UCSD-AML1 (cell line): Measurements from ENCODE around the gene UST.

Experiments
- DNase-seq: peaks from one replicate; lab custom pipeline; 2025; ENCODE audit not compliant: unreplicated experiment; lab: John Stamatoyannopoulos, UW

The UST gene, protein sequence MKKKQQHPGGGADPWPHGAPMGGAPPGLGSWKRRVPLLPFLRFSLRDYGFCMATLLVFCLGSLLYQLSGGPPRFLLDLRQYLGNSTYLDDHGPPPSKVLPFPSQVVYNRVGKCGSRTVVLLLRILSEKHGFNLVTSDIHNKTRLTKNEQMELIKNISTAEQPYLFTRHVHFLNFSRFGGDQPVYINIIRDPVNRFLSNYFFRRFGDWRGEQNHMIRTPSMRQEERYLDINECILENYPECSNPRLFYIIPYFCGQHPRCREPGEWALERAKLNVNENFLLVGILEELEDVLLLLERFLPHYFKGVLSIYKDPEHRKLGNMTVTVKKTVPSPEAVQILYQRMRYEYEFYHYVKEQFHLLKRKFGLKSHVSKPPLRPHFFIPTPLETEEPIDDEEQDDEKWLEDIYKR

DNA sequence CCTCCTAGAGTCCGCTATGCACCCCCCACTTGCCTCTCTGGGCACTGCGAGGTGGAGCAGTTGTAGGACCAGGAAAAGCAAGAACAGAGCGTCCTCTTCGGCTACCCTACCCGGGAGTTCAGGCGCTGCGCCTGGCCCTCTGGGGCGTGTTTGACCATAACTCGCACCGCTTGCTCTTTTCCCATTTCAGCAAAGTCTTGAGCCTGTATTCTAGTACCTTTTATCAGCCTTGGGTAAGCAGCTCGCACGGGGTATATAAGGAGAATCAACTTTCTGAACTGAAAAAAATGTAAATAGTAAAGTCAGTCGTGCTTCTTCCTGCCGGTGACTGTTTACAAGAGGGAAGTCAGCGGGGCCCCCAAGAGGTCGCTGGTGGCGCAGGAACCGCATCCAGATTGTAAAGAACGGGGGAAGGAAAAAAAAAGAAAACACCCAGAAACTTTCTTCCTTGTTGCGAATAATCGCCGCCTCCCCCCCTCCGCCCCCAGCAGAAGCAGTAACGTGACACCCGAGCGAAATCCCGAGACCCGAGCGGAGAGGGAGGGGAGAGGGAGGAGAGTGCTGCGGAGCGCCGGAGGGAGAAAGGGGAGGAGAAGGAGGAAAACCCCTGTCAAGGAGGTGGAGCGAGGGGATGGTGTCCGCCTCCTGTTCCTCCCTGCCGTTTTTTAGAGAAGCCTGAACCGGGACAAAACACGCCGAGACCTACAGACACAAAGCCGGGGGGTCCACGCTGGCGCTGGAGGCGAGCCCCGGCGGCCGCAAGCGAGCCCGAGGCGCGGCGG, at the start of gene UST:
Gene UST (plus strand): TSS at position 668 of the 782 bp plus-strand sequence. CDS start 401 bp downstream, outside the sequence.
- peak; percentile 43 for DNase-seq

- DNase-seq: no peak
Measured at GRCh38 chr6:148697895-148698440, 48.9 kb upstream of the UST start.

DNA sequence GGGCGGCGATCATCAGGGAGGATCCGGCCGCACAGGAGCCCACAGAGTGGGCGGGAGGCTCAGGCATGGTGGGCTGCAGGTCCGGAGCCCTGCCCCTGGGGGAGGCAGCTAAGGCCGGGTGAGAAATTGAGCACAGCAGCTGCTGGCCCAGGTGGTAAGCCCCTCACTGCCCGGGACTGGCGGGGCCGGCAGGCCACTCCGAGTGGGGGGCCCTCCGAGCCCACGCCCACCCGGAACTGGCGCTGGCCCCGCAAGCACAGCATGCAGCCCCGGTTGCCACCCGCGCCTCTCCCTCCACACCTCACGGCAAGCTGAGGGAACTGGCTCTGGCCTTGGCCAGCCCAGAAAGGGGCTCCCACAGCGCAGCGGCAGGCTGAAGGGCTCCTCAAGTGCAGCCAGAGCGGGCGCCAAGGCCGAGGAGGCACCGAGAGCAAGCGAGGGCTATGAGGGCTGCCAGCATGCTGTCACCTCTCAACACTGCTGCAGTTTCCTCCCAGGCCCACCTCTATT, 48.1 kb upstream of the UST start:
- DNase-seq: no peak

DNA sequence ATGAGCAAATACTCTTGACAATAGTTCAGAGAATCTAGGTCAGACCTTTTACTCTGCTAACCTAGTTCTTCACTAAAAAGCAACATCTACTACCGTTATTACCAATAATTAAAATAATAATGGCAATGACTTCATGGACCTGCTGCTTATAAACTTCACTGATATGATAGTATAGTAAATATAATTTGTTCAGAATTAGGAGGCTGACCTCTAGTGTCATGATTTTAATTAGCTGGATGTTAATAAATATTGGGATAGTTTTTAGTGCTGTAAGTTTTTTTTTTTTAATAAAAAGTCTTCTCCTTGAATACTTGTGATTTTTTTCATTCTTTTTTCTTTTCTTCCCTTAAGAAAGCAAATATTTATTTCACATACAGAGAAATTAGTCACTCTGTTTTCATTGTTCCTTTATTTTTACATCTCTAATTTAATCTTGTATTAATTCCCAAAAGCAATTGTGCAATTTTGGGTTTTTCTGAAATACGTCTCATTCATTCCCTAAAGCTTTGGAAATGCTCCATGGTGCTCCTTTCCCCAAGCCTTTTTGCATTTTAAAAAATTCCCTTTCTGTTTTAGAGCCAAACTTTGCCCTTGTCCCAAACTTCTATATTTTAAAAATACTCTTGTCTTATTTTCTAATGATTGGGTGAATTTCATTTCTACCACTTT, 46.6 kb upstream of the UST start:
- no peak for DNase-seq

DNA sequence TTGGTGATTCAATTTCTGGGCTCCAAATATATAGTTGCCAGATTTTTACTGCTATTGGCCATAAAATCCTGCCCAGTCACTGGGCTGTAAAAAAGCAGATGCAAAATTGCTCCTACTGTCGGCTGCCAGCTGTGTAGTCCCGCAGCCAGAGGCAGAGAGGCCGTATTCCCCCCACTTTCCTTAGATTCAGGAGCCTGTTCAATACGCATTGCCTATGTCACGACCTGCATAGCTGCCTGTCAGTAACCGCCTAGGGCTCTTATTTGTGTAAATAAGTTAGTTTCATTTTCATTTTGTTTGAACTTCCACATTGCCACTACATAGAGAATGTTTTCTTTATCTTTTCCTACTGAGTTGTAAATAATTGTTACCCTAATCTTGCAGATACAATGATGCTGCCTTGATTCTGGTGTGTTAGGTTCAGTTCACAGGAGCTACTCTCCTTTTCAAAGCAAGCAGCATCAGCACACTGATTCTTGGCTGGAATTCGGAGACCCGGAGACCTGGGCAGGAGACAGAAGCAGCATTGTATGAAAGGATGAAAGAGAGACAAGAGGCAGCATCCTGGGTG, 46.0 kb upstream of the UST start:
- no peak for DNase-seq

DNA sequence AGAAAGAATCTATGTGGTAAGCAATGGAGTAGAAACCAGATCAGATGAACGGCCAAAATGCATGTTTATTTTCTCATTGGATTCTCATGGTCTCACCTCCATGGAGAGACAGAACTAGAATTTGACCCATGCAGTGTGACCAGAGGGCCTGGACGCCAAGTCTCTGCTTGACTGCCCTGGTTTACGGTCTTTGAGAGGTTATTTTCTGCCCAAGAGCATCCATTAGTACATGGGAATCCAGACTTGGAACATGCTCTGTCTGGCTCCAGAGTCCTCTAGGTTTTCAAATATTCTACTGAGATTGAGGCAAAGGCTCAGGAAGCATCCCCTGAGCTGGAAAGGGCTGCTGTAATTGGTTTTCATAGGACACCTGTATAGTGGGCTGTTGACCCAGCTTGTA, 45.5 kb upstream of the UST start:
- no peak for DNase-seq

- DNase-seq: no peak
Measured at GRCh38 chr6:148703900-148704299, 42.9 kb upstream of the UST start.

DNA sequence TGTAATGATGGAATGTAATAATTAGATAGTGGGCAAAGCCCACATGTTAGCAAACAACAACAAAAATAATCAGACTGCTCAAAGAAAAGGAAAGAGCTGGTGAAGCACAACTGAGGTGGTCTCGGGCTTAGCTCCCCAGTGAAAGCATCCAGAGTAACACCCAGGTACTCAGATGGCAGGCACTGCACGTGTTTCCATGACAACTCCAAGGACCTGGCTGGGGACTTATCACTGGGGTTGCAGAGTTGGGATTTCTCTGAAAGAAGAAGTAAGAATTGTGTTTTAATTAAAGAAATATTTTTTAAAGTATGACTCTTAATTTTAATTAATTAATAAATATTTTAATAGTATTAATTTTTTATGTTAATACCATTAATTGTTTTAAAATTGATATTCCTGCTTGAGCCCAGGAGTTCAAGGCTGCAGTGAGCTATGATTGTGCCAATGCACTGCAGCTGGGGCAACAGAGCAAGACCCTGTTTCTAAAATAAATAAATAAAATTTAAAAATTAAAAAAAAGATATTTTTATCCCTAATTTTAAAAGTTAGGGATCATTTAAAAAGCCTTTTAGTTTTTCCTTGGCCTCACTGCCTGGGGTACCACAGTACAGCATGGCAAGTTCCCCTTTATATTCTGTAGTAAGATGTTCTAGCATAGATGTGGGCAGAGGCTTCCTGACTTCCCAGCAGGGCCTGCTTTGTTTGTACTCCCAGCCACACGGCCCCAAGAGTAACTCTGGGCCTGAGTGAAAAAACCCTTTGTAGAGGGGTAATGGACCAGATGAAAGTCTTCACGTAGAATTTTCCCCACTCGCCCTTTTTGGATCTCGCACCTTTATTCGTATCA, 42.2 kb upstream of the UST start:
- no peak for DNase-seq

GRCh38 chr6:148708707-148709106, 38.1 kb upstream of the UST start:
- DNase-seq: no peak

- no peak for DNase-seq
Measured at GRCh38 chr6:148709577-148709976, 37.3 kb upstream of the UST start.

DNA sequence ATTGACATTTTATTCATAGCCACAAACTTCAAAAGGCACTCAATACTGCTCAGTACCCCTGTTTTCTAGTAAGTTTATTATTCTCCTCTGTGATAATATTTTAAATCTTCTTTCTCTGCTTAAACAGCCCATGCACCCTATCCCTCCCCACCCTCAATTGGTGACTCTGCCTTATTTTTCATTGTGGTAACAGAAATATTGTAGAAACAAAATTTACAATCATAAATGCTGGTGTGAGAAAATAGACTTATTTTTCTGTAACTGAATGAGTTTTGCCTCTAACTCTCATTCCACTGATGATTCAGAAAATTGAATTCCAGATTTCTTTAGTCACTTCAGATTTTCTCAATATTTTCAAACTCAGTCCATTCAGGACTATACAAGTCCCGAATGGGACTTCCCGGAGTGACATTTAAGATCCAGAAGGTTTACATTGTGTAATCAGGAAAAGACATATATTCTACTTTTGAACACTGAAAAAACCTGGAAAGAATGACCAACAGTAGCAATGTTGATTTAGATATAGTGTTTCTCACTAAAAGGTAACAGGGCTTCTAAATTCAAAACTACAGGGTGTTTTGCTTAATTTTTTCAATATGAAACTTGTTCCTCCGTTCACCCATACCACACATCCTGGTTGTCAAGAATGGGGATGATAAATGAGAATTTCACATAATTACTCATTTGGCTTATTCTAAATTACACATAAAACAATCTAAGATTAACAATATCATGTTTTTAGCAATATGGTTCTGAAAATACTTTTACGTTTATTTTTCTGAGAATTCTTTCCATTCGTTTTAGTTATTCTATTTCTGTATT, 34.8 kb upstream of the UST start:
- DNase-seq: no peak

- no peak for DNase-seq
Measured at GRCh38 chr6:148713033-148713738, 33.6 kb upstream of the UST start.

DNA sequence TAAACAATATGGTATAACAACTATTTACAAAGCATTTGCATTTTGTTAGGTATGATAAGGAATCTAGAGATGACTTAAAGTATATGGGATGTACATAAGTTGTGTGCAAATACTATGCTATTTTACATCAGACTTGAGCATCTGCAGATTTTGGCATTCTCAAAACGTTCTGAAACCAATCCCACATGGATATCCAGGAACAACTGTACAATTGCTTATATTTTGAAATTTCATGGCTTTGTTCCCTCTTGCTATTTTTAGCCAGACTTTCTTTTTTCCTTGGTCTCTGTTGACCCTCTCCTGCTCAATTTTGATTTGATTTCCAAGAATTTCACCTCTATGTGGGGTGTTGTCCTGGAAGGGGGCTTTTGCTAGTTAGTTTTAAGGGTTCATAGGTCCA, 32.9 kb upstream of the UST start:
- no peak for DNase-seq

DNA sequence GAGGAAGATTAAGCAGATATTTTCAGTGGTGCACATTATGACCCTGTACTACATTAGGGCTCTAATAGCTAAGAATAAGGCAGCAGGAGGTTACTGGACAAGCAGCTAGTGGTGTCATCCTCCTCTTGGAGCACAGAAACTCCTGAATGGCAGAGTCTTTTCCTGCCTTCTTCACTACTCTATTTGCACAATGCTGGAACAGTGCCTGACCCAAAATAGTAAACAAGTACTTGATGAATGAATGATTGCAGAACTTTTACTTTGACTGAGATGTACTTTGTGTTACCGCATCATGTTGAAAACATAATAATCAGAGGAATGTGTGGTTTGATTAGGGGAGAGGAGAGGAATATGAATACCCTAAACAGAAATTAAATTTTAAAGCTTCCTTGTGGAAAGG, 30.0 kb upstream of the UST start:
- DNase-seq: no peak

- DNase-seq: no peak
Measured at GRCh38 chr6:148720406-148720805, 26.4 kb upstream of the UST start.

DNA sequence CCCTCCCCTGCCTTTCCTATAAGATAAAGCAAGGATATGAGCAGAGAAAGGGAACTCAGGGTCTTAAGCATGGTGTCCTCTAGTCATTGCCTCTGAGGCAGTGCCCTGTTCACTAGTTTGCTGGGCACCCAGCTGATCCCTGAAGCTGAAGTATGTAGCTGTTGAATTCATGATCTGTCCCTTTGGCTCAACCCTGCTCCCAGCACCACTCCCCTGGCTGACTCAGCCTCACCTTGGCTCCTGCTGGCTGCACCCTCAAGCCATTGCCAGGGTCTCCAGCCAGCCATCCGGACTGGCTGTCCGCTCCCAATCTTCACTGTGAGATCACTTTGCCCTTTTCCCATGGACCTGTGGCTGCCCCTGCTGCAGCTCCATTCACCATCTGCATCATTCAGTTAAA, 25.9 kb upstream of the UST start:
- no peak for DNase-seq

GRCh38 chr6:148723484-148723883, 23.3 kb upstream of the UST start:
- no peak for DNase-seq

GRCh38 chr6:148724428-148724827, 22.4 kb upstream of the UST start:
- no peak for DNase-seq

- DNase-seq: no peak
Measured at GRCh38 chr6:148727104-148727503, 19.7 kb upstream of the UST start.
